Measurements from ENCODE around the gene TTC3.

The TTC3 gene

GRCh38 chr21:37039411-37040075, 33.5 kb upstream of the TTC3 start:
- no peak overlapping the region for H3K27ac ChIP-seq
- TF ChIP-seq CTCF (conservative IDR thresholded peaks at IDR 0.05) (no peak), ZFX (IDR thresholded peaks at IDR 0.05) (no peak)

GRCh38 chr21:37040212-37040611, 32.8 kb upstream of the TTC3 start:
- TF ChIP-seq ZFX (IDR thresholded peaks at IDR 0.05), result no peak
- TF ChIP-seq CTCF (conservative IDR thresholded peaks at IDR 0.05), result no peak
- no peak overlapping the region for H3K27ac ChIP-seq

GRCh38 chr21:37041706-37042271, 31.3 kb upstream of the TTC3 start:
- no peak overlapping the region for H3K27ac ChIP-seq
- TF ChIP-seq CTCF (conservative IDR thresholded peaks at IDR 0.05), result no peak
- TF ChIP-seq ZFX (IDR thresholded peaks at IDR 0.05), result no peak

- H3K27ac ChIP-seq, result no peak overlapping the region
Observed at GRCh38 chr21:37043818-37044217, 29.2 kb upstream of the TTC3 start.

GRCh38 chr21:37044643-37045042, 28.4 kb upstream of the TTC3 start:
- H3K27ac ChIP-seq, result no peak overlapping the region
- TF ChIP-seq ZFX (IDR thresholded peaks at IDR 0.05) (no peak), CTCF (conservative IDR thresholded peaks at IDR 0.05) (no peak)

More at GRCh38 chr21:37043818-37044217, 29.2 kb upstream of the TTC3 start:
- TF ChIP-seq CTCF (conservative IDR thresholded peaks at IDR 0.05), result no peak
- no peak for TF ChIP-seq ZFX (IDR thresholded peaks at IDR 0.05)

GRCh38 chr21:37045149-37045548, 27.9 kb upstream of the TTC3 start:
- no peak overlapping the region for H3K27ac ChIP-seq
- TF ChIP-seq ZFX (IDR thresholded peaks at IDR 0.05) (no peak), CTCF (conservative IDR thresholded peaks at IDR 0.05) (no peak)

- TF ChIP-seq ZFX (IDR thresholded peaks at IDR 0.05) (no peak), CTCF (conservative IDR thresholded peaks at IDR 0.05) (no peak)
- no peak overlapping the region for H3K27ac ChIP-seq
Observed at GRCh38 chr21:37045556-37045955, 27.5 kb upstream of the TTC3 start.

Measured in C4-2B (cell line).